Sigmoid colon (tissue), 4 donors: ENCODE results near the gene TRPM2.

Source experiments
- EP300 ChIP-seq, 4 donors: sonication (generic); formaldehyde crosslinking; IDR thresholded peaks; one replicate each; pipeline ENCODE4 v1.6.1; 2017; ENCODE audit warnings: antibody characterized with exemption in 4 of 4
- POLR2A ChIP-seq, 2 donors: fragments of 450-650 bp; IDR thresholded peaks; one replicate each; pipeline ENCODE4 v1.6.1; 2016; ENCODE audit warnings: antibody characterized with exemption in 2 of 2, mild to moderate bottlenecking in 2 of 2, moderate library complexity in 2 of 2
- POLR2AphosphoS5 ChIP-seq, 4 donors: sonication (generic); formaldehyde crosslinking; IDR thresholded peaks; one replicate each; pipeline ENCODE4 v1.6.1; 2017; ENCODE audit warnings: antibody characterized with exemption in 4 of 4
- TF ChIP-seq, protein P1 (sequence below), 4 experiments: fragments of 450-650 bp in 3 of 4; fragments of 200-600 bp in 1 of 4; IDR thresholded peaks; one replicate each; pipeline ENCODE4 v1.5.1; 2016 to 2019; ENCODE audit warnings: antibody characterized with exemption in 4 of 4, mild to moderate bottlenecking in 3 of 4, moderate library complexity in 2 of 4

DNA sequence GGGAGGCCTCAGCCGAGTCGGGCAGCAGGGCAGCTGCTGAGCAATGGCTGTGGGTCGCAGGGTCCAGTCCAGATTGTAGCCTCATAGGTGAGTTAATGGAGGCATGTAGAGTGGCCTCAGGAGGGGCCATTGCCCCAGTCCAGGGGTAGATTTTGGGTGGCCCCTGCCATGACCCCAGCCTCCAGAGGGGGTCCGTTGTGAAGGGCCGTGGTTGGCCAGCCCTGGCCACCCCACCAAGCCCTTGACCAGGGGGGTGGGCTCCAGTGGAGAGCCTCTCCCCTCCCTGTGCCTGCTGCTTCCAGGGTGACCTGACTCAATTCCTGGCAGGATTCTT is 26.1 kb downstream of the TRPM2 start:
- TF ChIP-seq, protein P1, sequence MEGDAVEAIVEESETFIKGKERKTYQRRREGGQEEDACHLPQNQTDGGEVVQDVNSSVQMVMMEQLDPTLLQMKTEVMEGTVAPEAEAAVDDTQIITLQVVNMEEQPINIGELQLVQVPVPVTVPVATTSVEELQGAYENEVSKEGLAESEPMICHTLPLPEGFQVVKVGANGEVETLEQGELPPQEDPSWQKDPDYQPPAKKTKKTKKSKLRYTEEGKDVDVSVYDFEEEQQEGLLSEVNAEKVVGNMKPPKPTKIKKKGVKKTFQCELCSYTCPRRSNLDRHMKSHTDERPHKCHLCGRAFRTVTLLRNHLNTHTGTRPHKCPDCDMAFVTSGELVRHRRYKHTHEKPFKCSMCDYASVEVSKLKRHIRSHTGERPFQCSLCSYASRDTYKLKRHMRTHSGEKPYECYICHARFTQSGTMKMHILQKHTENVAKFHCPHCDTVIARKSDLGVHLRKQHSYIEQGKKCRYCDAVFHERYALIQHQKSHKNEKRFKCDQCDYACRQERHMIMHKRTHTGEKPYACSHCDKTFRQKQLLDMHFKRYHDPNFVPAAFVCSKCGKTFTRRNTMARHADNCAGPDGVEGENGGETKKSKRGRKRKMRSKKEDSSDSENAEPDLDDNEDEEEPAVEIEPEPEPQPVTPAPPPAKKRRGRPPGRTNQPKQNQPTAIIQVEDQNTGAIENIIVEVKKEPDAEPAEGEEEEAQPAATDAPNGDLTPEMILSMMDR (IDR thresholded peaks at IDR 0.05), result no peak
- TF ChIP-seq EP300 (IDR thresholded peaks at IDR 0.05) (no peak), POLR2A (IDR thresholded peaks at IDR 0.05) (no peak), POLR2AphosphoS5 (IDR thresholded peaks at IDR 0.05) (no peak)
